GM04503 (cell line): ENCODE results near the gene RPS19BP1.

Experiments used
- DNase-seq: peaks from one replicate; pipeline ENCODE4 v3.0.0-alpha.2; 2012; ENCODE audit warnings: low read depth

Gene RPS19BP1

DNA sequence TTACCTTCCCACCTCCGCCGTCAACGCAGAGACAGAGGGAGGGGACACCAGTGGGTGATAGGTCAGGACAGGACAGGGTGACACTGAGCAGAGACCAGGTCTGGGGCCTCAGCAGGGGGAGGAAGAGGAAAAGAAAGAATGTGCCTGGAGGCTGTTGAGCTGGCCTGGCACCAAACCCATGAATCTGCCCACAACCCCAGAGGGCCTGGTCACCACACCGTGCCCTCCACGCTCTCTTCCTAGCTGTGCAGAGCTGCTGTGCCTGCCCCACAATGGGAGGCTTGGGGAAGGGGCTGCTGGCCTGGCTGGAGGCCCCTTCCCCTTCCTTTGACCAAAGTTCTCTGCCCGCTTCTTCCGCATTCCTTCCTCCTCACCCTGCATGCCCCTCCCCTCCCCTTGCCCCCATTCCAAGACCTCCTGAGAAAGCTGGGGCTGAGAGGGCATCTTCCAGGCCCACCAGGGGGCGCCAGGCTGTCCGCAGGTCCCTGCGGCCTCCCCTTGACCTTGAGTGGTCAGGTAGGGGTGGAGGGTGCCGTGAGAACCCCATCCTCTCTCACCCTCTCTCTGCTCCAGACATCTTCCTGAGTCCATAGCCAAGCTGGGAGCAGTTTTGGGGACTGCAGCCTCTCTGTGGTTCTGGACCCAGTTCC is 27.0 kb upstream of the RPS19BP1 start:
- DNase-seq = no peak

- no peak for DNase-seq
These were observed 26.4 kb upstream of the RPS19BP1 start for GRCh38 chr22:39558950-39559349.

DNA sequence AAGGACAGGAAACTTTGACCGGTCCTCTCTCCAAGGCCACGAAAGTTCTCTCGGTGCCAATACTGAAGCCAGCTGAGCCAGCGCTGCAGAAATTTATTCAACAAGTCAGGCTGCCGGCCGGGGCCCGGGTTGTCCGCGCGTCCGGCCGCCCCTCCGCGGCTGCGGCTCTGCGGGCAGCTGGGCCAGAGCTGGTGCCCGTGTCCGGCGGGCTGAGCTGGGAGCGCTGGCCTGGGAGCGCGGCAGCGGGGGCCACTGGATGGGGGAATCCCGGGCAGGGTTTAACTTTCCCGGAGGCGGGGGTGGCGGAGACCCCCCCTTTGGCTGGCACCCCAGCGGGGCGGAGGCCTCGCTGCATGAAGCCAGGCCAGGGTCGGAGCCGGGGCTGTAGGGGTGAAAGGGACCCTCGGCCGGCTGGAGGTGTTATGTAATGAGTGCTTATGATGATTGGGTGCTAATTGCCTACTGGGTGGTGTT is 25.7 kb upstream of the RPS19BP1 start:
- DNase-seq = no peak

GRCh38 chr22:39556970-39557841 is 24.7 kb upstream of the RPS19BP1 start:
- DNase-seq = no peak

GRCh38 chr22:39554151-39554550 is 21.6 kb upstream of the RPS19BP1 start:
- DNase-seq = no peak

- no peak for DNase-seq
These were observed 20.9 kb upstream of the RPS19BP1 start for GRCh38 chr22:39553429-39553828.

DNA sequence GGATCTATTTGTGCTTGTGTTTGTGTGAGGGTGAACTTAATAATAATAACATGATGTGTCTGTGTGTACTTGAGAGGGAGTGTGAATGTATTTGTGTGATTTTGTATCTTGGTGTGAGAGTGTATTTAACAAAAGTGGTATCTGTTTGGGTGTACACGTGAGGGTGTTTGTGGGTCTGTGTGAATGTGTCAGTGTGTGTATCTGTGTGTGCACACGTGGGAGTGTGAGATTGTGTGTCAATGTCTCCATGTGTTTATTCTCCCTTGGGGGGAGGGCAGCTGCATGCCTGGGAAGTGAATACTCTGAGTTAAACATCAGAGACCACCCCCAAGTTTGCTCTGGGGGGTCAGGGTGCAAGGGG is 15.0 kb upstream of the RPS19BP1 start:
- no peak for DNase-seq

GRCh38 chr22:39546889-39547586 is 14.5 kb upstream of the RPS19BP1 start:
- no peak for DNase-seq

- no peak for DNase-seq
These were observed 13.1 kb upstream of the RPS19BP1 start for GRCh38 chr22:39545386-39546365.

DNA sequence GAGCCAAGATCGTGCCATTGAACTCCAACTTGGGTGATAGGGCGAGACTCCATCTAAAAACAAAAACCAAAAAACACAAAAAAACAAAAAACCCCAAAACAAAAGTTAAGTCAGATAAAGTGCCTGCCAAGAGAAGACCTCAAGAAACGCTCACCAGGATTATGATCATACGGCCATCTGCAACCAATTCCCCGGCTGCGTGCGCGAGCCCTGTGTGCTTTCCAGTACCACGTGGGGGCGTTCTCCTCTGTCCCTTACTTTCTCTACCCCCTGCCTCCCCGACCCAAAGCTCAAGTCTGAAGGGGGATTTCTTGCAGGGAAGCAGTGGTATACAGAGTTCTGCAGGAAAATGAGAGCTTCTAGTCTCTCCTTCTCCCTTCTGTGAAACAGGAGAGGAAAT is 10.5 kb upstream of the RPS19BP1 start:
- DNase-seq = no peak

DNA sequence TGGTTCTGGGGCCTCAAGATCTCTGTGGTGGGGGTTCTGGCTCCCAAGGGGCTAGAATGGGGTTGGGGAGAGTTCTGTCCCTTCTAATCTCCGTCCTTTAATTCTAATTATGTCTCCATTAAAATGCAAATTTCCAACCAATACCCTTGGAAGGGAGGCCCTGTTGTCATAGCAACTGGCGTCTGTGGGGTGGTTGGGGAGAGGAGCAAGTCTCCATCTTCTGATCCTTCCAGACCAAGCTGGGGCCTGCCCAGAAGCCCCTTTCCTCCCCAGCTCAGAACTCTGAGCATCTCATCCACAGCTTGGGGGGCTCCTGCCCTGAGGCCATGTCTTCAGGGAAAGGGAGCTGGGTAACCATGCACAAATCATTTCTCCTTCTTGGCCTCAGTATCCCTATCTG is 5.4 kb upstream of the RPS19BP1 start:
- DNase-seq = no peak

- DNase-seq = no peak
These were observed 4.2 kb upstream of the RPS19BP1 start for GRCh38 chr22:39536711-39537110.

DNA sequence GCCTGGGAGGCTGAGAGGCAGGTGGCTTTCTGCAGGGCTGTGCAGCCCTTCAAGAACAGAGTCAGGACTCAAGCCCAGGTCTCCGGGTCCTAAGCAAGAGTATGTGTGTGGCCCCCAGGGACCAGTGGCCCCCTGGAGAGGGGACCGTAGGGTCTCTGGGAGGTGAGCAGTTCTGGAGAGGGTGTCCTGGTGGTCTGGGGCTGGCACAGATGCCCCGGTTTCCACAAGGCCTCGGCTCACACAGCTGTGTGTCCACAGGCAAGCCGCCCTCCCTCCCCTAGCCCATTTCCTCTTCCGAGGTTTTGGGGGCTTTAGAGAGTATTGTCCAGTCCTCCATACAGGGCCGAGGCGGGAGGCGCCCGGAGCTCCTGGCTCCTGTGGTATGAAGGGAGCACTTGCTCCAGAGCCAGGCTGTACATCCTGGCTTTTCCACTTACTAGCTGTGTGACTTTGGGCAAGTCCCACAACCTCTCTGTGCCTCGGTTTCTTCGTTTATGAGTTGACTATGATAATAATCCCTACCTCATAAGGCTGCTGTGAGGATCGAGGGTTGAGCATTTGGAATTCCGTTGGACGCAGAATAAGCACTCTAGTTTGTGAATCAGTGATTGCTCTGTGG is 3.4 kb upstream of the RPS19BP1 start:
- no peak for DNase-seq

DNA sequence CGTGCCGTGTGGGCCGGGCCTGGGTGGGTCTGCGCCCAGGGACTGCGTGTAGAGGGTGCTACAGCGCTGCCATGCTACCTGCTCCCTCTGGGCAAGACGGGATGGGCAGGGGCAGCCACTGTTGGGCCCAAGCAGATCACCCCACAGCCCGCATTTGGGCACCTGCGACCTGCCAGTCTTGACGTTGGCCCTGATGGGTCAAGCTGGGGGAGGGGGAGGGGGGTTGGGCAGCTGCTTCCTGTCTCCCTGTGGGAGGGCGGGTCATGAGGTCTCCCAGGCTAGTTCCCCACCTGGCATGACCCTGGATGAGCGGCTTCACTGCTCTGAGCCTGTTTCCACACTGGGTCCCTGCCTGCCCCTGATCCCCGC is 2.8 kb upstream of the RPS19BP1 start:
- no peak for DNase-seq

DNA sequence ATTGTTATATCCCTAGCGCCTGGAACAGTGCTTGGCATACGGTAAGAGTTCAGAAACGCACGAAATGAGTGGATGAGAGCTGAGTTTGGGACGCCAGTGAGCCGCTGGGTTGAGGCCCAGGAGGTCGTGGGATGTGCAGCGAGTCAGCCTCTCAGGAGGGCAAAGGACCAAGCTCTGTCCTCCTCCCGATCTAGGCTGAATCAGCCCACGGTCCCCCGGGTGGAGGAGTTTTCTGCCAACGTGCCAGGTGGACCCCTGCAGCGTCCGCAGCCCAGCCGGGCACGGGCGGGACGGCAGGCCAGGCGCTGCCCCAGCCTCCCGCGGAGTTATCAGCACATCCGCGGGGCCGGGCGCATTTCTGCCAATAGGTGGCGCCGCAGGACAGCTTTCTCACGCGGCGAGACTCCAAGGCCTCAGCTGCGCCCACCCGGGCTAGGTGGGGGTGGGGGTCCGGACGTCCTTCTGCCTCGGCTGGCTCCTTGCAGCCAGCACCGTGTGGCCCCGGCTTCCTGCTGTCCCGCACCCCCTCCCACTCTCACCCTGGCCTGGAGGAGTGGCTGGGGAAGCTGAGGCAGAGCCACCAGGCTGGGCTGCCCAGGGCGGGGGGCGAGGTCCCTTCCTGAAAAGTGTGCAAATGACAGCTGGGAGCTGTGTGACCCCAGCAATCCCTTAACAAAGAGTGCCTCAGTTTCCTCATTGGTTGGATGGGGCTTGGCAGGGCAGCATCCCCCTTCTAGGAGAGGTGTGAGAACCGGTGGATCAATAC is 2.2 kb upstream of the RPS19BP1 start:
- no peak for DNase-seq

DNA sequence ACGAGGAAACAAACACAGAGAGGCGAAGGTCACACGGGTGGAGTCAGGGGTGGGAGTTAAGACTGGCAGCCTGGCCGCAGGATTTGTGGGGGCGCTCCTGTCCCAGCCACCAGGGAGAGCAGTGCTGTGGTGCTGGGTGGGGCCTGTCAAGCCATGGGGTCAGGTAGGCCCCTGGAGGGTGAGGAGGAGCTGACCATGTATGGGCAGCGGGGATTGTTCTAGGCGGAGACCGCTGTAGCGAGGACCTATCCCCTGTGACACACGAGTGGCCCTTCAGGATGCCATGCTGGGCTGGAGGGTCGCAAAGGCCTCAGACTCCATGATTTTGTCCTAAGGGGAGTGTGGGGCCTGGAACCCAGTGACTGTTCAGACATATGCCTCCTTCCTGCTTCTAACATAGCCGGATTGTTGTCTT is 1.6 kb upstream of the RPS19BP1 start:
- DNase-seq = no peak

DNA sequence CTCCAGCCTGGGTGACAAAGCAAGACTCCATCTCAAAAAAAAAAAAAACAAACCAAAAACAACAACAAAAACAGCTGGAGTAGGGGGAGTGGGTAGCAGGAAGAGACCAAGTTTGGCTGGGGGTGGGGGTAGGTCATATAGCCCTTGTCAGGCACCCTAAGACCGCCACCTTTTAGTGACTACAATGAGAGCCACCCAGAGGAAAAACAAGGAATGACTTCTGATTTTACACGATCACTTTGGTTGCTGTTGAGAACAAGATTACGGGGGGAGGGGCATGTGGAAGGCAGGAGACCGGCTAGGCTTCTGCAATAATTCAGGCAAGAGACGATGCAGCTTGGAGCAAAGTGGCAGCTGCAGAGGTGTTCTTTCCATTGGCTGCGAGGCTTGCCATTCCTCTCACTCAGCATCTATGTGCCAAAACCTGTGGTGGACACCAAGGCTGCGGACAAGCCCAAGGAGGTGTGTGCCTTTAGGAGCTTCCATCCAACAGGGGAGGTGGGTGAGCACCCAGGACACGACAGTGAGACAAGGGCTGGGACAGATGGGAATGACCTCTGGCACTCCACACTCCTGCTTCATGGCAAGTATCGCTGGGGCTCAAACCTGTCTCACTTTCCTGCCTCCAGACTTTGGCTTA is 1.7 kb downstream of the RPS19BP1 start:
- no peak for DNase-seq

- DNase-seq = no peak
These were observed 2.4 kb downstream of the RPS19BP1 start for GRCh38 chr22:39530116-39530515.

- no peak for DNase-seq
These were observed 3.1 kb downstream of the RPS19BP1 start for GRCh38 chr22:39529487-39529851.
